Endothelial cell of umbilical vein (primary cell): ENCODE data around the gene INPP5K. TPM values are rescaled to one million over a fixed set of nuclear protein-coding genes. Genes with fewer than 3 reads are reported as not detected.

Source experiments
- BruUV-seq: library from RNA; stranded (reverse); fragments of 400-500 nt; replicated peaks from 2 replicates; lab custom pipeline; 2021; lab: Mats Ljungman, UMichigan
- CTCF ChIA-PET: fragments of 300-600, 350-600 bp; sonication (Branson Sonifier 250); formaldehyde crosslinking; loops from one replicate; lab custom pipeline; 2021; ENCODE audit warnings: antibody characterized with exemption, inconsistent platforms; lab: Charles Lee
- POLR2A ChIA-PET: fragments of 300-600, 350-600 bp; sonication (Branson Sonifier 250); formaldehyde crosslinking; loops from one replicate; lab custom pipeline; 2021; ENCODE audit warnings: antibody characterized with exemption, inconsistent platforms; lab: Charles Lee
- DNase-seq: peaks from one replicate; pipeline ENCODE4 v3.0.0-alpha.2; 2011; ENCODE audit warnings: low read depth, low spot score
- FAIRE-seq: peaks from 2 replicates; lab custom pipeline; 2011; peaks lifted over from hg19 to GRCh38; lab: Jason Lieb, UNC
- H2AFZ ChIP-seq: 2 replicates; pipeline ENCODE4 v1.6.0; 2012; ENCODE audit warnings: low read depth, low read length, control low read depth, inconsistent platforms
- H3K27ac ChIP-seq: 2 replicates; pipeline ENCODE4 v1.5.1; 2011; ENCODE audit warnings: low read depth, mild to moderate bottlenecking, control low read depth, low read length, moderate library complexity; ENCODE audit not compliant: insufficient read depth
- H3K27me3 ChIP-seq, 2 experiments: 2 replicates each; pipeline versions ENCODE4 v1.6.0 to v1.6.1; 2011; ENCODE audit warnings: low read length in 2 of 2, mixed read lengths in 1 of 2; ENCODE audit not compliant: control insufficient read depth in 2 of 2, insufficient read depth in 2 of 2
- H3K36me3 ChIP-seq, 2 experiments: 2 replicates in 1 of 2; 3 replicates in 1 of 2; pipeline ENCODE4 v1.5.1; 2011; ENCODE audit warnings: low read length in 2 of 2, mild to moderate bottlenecking in 1 of 2, moderate library complexity in 1 of 2; ENCODE audit not compliant: control insufficient read depth in 2 of 2, insufficient read depth in 2 of 2; ENCODE audit errors: extremely low read depth in 1 of 2
- H3K4me1 ChIP-seq: 3 replicates; pipeline ENCODE4 v1.5.1; 2011; ENCODE audit warnings: mild to moderate bottlenecking, low read length; ENCODE audit not compliant: control insufficient read depth, insufficient read depth; ENCODE audit errors: extremely low read depth
- H3K4me2 ChIP-seq: 2 replicates; pipeline ENCODE4 v1.6.1; 2011; ENCODE audit warnings: low read length, control low read depth, mixed read lengths; ENCODE audit not compliant: insufficient read depth
- H3K4me3 ChIP-seq, 3 experiments: fragments of 200-600 bp in 1 of 3; sonication (generic), shearing (Covaris generic) in 1 of 3; replicated peaks in 1 of 3; 2 replicates each; pipeline ENCODE4 v1.5.1; 2011 to 2016; ENCODE audit warnings: control low read depth in 3 of 3, low read length in 3 of 3, mild to moderate bottlenecking in 2 of 3, inconsistent platforms in 1 of 3, low read depth in 1 of 3, moderate library complexity in 1 of 3; ENCODE audit not compliant: insufficient read depth in 1 of 3
- H3K79me2 ChIP-seq: 2 replicates; pipeline ENCODE4 v1.6.0; 2012; ENCODE audit warnings: low read length, inconsistent platforms; ENCODE audit not compliant: control insufficient read depth, insufficient read depth
- H3K9ac ChIP-seq: replicated peaks from 2 replicates; pipeline ENCODE3; 2011; ENCODE audit warnings: low read length, control low read depth; ENCODE audit not compliant: insufficient read depth; ENCODE audit errors: extremely low read depth
- H3K9me1 ChIP-seq: replicated peaks from 3 replicates; pipeline ENCODE4 v1.6.0; 2011; ENCODE audit warnings: mild to moderate bottlenecking, low read length; ENCODE audit not compliant: control insufficient read depth, insufficient read depth; ENCODE audit errors: extremely low read depth
- H3K9me3 ChIP-seq: replicated peaks from 2 replicates; pipeline ENCODE4 v1.5.1; 2012; ENCODE audit warnings: low read length, inconsistent platforms; ENCODE audit not compliant: control insufficient read depth, insufficient read depth
- H4K20me1 ChIP-seq: replicated peaks from 2 replicates; pipeline ENCODE3; 2011; ENCODE audit warnings: mild to moderate bottlenecking, low read length; ENCODE audit not compliant: control insufficient read depth, insufficient read depth; ENCODE audit errors: extremely low read depth
- CTCF ChIP-seq, 2 donors: IDR thresholded peaks; 1 replicate in 1 of 2; 2 replicates in 1 of 2; pipeline ENCODE4 v1.5.1; 2011; ENCODE audit warnings: low read length in 2 of 2, mild to moderate bottlenecking in 2 of 2, moderate library complexity in 2 of 2, control low read depth in 1 of 2, inconsistent platforms in 1 of 2, low read depth in 1 of 2; ENCODE audit not compliant: insufficient read depth in 1 of 2; ENCODE audit errors: extremely low read depth in 1 of 2
- EZH2 ChIP-seq: IDR thresholded peaks from 2 replicates; pipeline ENCODE4 v1.6.1; 2012; ENCODE audit warnings: borderline replicate concordance, low read depth, mild to moderate bottlenecking, moderate library complexity, low read length, inconsistent platforms; ENCODE audit not compliant: severe bottlenecking
- FOS ChIP-seq: IDR thresholded peaks from 2 replicates; pipeline ENCODE4 v1.6.1; 2011; ENCODE audit warnings: mild to moderate bottlenecking, low read length, moderate library complexity, borderline replicate concordance; ENCODE audit not compliant: insufficient read depth
- GATA2 ChIP-seq: IDR thresholded peaks from 2 replicates; pipeline ENCODE4 v1.7.0; 2011; ENCODE audit warnings: low read depth, mild to moderate bottlenecking, moderate library complexity, mixed read lengths, low read length; ENCODE audit not compliant: insufficient read length, insufficient read depth
- JUN ChIP-seq: IDR thresholded peaks from 2 replicates; pipeline ENCODE4 v1.6.1; 2011; ENCODE audit warnings: borderline replicate concordance, low read depth; ENCODE audit not compliant: insufficient read length, insufficient read depth
- MAX ChIP-seq: IDR thresholded peaks from 2 replicates; pipeline ENCODE4 v1.6.1; 2011; ENCODE audit not compliant: insufficient read depth, insufficient read length
- MYC ChIP-seq: IDR thresholded peaks from one replicate; pipeline ENCODE4 v1.6.1; 2011; ENCODE audit warnings: mild to moderate bottlenecking, low read depth, low read length
- POLR2A ChIP-seq: IDR thresholded peaks from 2 replicates; pipeline ENCODE4 v1.6.1; 2012; ENCODE audit warnings: low read depth, mild to moderate bottlenecking, control low read depth, low read length
- POLR2AphosphoS5 ChIP-seq: IDR thresholded peaks from 2 replicates; pipeline ENCODE4 v1.6.1; 2012; ENCODE audit warnings: low read depth, mild to moderate bottlenecking, control low read depth, low read length, moderate library complexity; ENCODE audit not compliant: insufficient read depth
- dilution Hi-C: fragments of 300-500 bp; cut with MboI; formaldehyde crosslinking; loops from one replicate; pipeline ENCODE4 v1.15.0; 2019; ENCODE audit warnings: low sequenced_read_pairs; ENCODE audit not compliant: extremely low pct_ligation_motif_present
- intact Hi-C: fragments of 100-400 bp; cut with micrococcal nuclease; formaldehyde crosslinking; loops from one replicate; pipeline ENCODE4 v1.10.0; 2022
- polyA plus RNA-seq, 4 experiments: library from polyadenylated mRNA; depleted of rRNA in 3 of 4; stranded (reverse) in 3 of 4; unstranded in 1 of 4; fragments of >200 nt; gene quantifications; 2 replicates each; pipeline versions ENCODE4 v1.2.1 to v1.2.3, GENCODE V29; 2011 to 2012; ENCODE audit warnings: missing spikeins in 1 of 4
- total RNA-seq: library from RNA; stranded (reverse); gene quantifications from 2 replicates; pipeline ENCODE4 v1.2.3, GENCODE V29; 2021

Gene INPP5K
- total and polyA plus RNA-seq, 2 donors (not counting 3 experiments of a cell fraction or from before 2014, with no cell fraction given) = 44.2 to 54.1 TPM

- POLR2A ChIA-PET = no interaction called here
- FAIRE-seq = no peak
- no peak overlapping the region for H2AFZ ChIP-seq
- TF ChIP-seq JUN (no peak), POLR2A (no peak), GATA2 (no peak), EZH2 (no peak), FOS (no peak), MYC (no peak), MAX (no peak), CTCF (IDR thresholded peaks at IDR 0.05; ENCODE audit: extremely low read depth in 1 of 2, insufficient read depth in 1 of 2, low read depth in 1 of 2, low read length in 2 of 2) (no peak), POLR2AphosphoS5 (no peak)
- H4K20me1 ChIP-seq = peaks cover 4% of the 10 kb centered on the region
- intact Hi-C loops (loop anchor here (5.0 to 10.0 kb wide), 2 partner anchors 154 to 294 kb away; partner anchors contain the start of gene TLCD2), dilution Hi-C loops (no loop called here)
- peaks cover 0 to 5% of the 10 kb centered on the region in 2 experiments for H3K36me3 ChIP-seq
- no peaks in the 10 kb centered on the region for H3K9me1 ChIP-seq
- no peaks in the 10 kb centered on the region for H3K27me3 ChIP-seq
- no peaks in the 10 kb centered on the region for H3K9me3 ChIP-seq
- BruUV-seq = TSS peak; percentile 11
- peaks cover 38% of the 10 kb centered on the region for H3K4me1 ChIP-seq
- peak overlapping the region in 2 of 3 experiments; percentile 45 to 83 for H3K4me3 ChIP-seq
- CTCF ChIA-PET = interaction anchor here (0.8 to 1.6 kb wide), 6 partner anchors 14 to 195 kb away, joined by 3 to 12 read pairs (median 4); partner anchors contain the start of genes MYO1C, RILP and SCARF1
- peak overlapping the region; percentile 76 for H3K4me2 ChIP-seq
- H3K79me2 ChIP-seq = peaks cover 60% of the 10 kb centered on the region
- peak overlapping the region; percentile 69 for H3K9ac ChIP-seq
- peak overlapping the region; percentile 34 for H3K27ac ChIP-seq
- no peak for DNase-seq
Measured at GRCh38 chr17:1560858-1561355, 44.5 kb upstream of the INPP5K start.
